A549 (cell line): ENCODE measurements around the gene CTU2. TPM values are rescaled to one million over a fixed set of nuclear protein-coding genes. Genes with fewer than 3 reads are reported as not detected.

Experiments
- ATAC-seq, 2 experiments: fragments of 200-7000 bp in 1 of 2; fragments of >200 bp in 1 of 2; cut with Nextera tagmentation in 1 of 2; cut with Tn5 transposase in 1 of 2; 3 replicates each; pipeline versions ENCODE4 v1.8.0 to v1.9.1; 2018 to 2020; ENCODE audit warnings: mild to moderate bottlenecking in 1 of 2, moderate library complexity in 1 of 2
- CTCF ChIA-PET: fragments of 300-600 bp; sonication (Branson Sonifier 250); formaldehyde crosslinking; extraction: SDS; loops from one replicate; lab custom pipeline; 2021; ENCODE audit warnings: antibody characterized with exemption, inconsistent platforms; lab: Yijun Ruan, JAX
- POLR2A ChIA-PET: fragments of 350-600 bp; formaldehyde crosslinking; extraction: SDS; loops from one replicate; lab custom pipeline; 2021; ENCODE audit warnings: antibody characterized with exemption, inconsistent platforms; lab: Yijun Ruan, JAX
- DNase-seq, 2 experiments: peaks; one replicate each; pipeline versions ENCODE4 v3.0.0 to v3.0.0-alpha.2; 2011 to 2016; ENCODE audit warnings: low read depth in 1 of 2, low spot score in 1 of 2
- FAIRE-seq: peaks from 2 replicates; lab custom pipeline; 2011; peaks lifted over from hg19 to GRCh38; lab: Jason Lieb, UNC
- H3K27ac ChIP-seq, 2 experiments: fragments of >200 bp; sonication (Bioruptor Twin); formaldehyde crosslinking; 3 replicates each; pipeline ENCODE4 v1.5.1; 2016 to 2017
- H3K4me1 ChIP-seq: fragments of >200 bp; sonication (Bioruptor Twin); formaldehyde crosslinking; 3 replicates; pipeline ENCODE4 v1.6.1; 2016
- H3K4me2 ChIP-seq: fragments of >200 bp; sonication (Bioruptor Twin); formaldehyde crosslinking; 3 replicates; pipeline ENCODE4 v1.6.1; 2016
- H3K4me3 ChIP-seq: fragments of >200 bp; sonication (Bioruptor Twin); formaldehyde crosslinking; 3 replicates; pipeline ENCODE4 v1.5.1; 2016
- H3K9me3 ChIP-seq: fragments of >200 bp; sonication (Bioruptor Twin); formaldehyde crosslinking; 3 replicates; pipeline ENCODE4 v1.6.1; 2016
- BHLHE40 ChIP-seq: IDR thresholded peaks from 2 replicates; pipeline ENCODE4 v1.6.1; 2012; ENCODE audit warnings: low read depth, low read length, inconsistent platforms
- CHD4 ChIP-seq: fragments of 200-600 bp; sonication (generic); IDR thresholded peaks from 2 replicates; pipeline ENCODE4 v1.6.1; 2016; ENCODE audit warnings: antibody characterized with exemption, mild to moderate bottlenecking, borderline replicate concordance
- ESRRA ChIP-seq: fragments of 150-350 bp; IDR thresholded peaks from 2 replicates; pipeline ENCODE4 v1.6.1; 2014; ENCODE audit warnings: mild to moderate bottlenecking, low read length, borderline replicate concordance
- FOSB ChIP-seq: fragments of 250-450 bp; sonication (Bioruptor Pico); IDR thresholded peaks from 2 replicates; pipeline ENCODE4 v1.5.0; 2020; ENCODE audit warnings: mild to moderate bottlenecking, moderate library complexity
- GATA3 ChIP-seq: IDR thresholded peaks from 2 replicates; pipeline ENCODE4 v1.6.1; 2012; ENCODE audit warnings: borderline replicate concordance
- JUNB ChIP-seq: fragments of >200 bp; sonication (Bioruptor Twin); formaldehyde crosslinking; IDR thresholded peaks from 2 replicates; pipeline ENCODE4 v1.6.1; 2016
- KDM1A ChIP-seq: fragments of 200-600 bp; sonication (generic); IDR thresholded peaks from 2 replicates; pipeline ENCODE4 v1.6.1; 2016; ENCODE audit warnings: low read depth, mild to moderate bottlenecking
- MAZ ChIP-seq: fragments of 150-350 bp; IDR thresholded peaks from 2 replicates; pipeline ENCODE4 v1.6.1; 2014; ENCODE audit warnings: antibody characterized with exemption, low read depth, low read length, borderline replicate concordance
- NR3C1 ChIP-seq: fragments of >200 bp; sonication (Bioruptor Twin); formaldehyde crosslinking; IDR thresholded peaks from 3 replicates; pipeline ENCODE4 v1.6.1; 2017
- PHF8 ChIP-seq: fragments of 200-600 bp; sonication (generic); IDR thresholded peaks from 2 replicates; pipeline ENCODE4 v1.6.1; 2016; ENCODE audit warnings: low read depth, mild to moderate bottlenecking, antibody characterized with exemption, moderate library complexity, borderline replicate concordance
- POLR2A ChIP-seq: IDR thresholded peaks from 2 replicates; pipeline ENCODE4 v1.6.1; 2012; ENCODE audit warnings: mild to moderate bottlenecking, low read length
- RCOR1 ChIP-seq: fragments of 150-350 bp; IDR thresholded peaks from 2 replicates; pipeline ENCODE4 v1.6.1; 2014; ENCODE audit warnings: antibody characterized with exemption, low read length, low read depth
- RFX5 ChIP-seq: fragments of 450-650 bp; IDR thresholded peaks from 2 replicates; pipeline ENCODE4 v1.7.1; 2014; ENCODE audit warnings: antibody characterized with exemption, mild to moderate bottlenecking, moderate library complexity
- RNF2 ChIP-seq: fragments of 200-600 bp; sonication (generic); IDR thresholded peaks from 2 replicates; pipeline ENCODE4 v1.6.1; 2016; ENCODE audit warnings: low read depth, mild to moderate bottlenecking, antibody characterized with exemption, moderate library complexity, borderline replicate concordance
- SREBF2 ChIP-seq: fragments of 450-650 bp; IDR thresholded peaks from 2 replicates; pipeline ENCODE4 v1.6.1; 2014; ENCODE audit warnings: mild to moderate bottlenecking, moderate library complexity
- TP53 ChIP-seq: fragments of 250-450 bp; sonication (Bioruptor Pico); IDR thresholded peaks from 2 replicates; pipeline ENCODE4 v1.5.0; 2021; ENCODE audit warnings: mild to moderate bottlenecking, moderate library complexity
- ZC3H11A ChIP-seq: fragments of 450-650 bp; IDR thresholded peaks from 2 replicates; pipeline ENCODE4 v1.6.1; 2014; ENCODE audit warnings: antibody characterized with exemption, mild to moderate bottlenecking
- ZFP36 ChIP-seq: fragments of 450-650 bp; IDR thresholded peaks from 2 replicates; pipeline ENCODE4 v1.6.1; 2014; ENCODE audit warnings: borderline replicate concordance; ENCODE audit not compliant: partially characterized antibody
- ZNF302 ChIP-seq: fragments of 250-450 bp; sonication (Bioruptor Pico); IDR thresholded peaks from 2 replicates; pipeline ENCODE4 v1.9.0; 2021; ENCODE audit warnings: inconsistent platforms, mild to moderate bottlenecking, moderate library complexity
- WGBS: methylation state at CpG from one replicate; pipeline ENCODE4 v1.1.6; 2017; ENCODE audit errors: missing lambda C conversion rate; 5-methylcytosine and 5-hydroxymethylcytosine counted together
- polyA plus RNA-seq, 4 experiments: library from polyadenylated mRNA; depleted of rRNA in 3 of 4; stranded (reverse); fragments of >200 nt; fragmentation: RNase III in 1 of 4; extraction: RNeasy Plus Mini Kit Qiagen cat#74134 plus additional on column Dnase treatment in 1 of 4; gene quantifications; 2 replicates in 3 of 4; 3 replicates in 1 of 4; pipeline ENCODE4 v1.2.3, GENCODE V29; 2011 to 2017
- TF ChIP-seq, protein P1 (sequence below): IDR thresholded peaks from 2 replicates; pipeline ENCODE4 v1.6.1; 2012
- TF ChIP-seq, protein P2 (sequence below): fragments of >200 bp; sonication (Bioruptor Twin); formaldehyde crosslinking; IDR thresholded peaks from 2 replicates; pipeline ENCODE4 v1.6.1; 2016
- TF ChIP-seq, protein P3 (sequence below): IDR thresholded peaks from 2 replicates; pipeline ENCODE4 v1.6.1; 2012
- TF ChIP-seq, protein P4 (sequence below): IDR thresholded peaks from 2 replicates; pipeline ENCODE4 v1.6.1; 2012; ENCODE audit warnings: low read depth, borderline replicate concordance
- TF ChIP-seq, protein P5 (sequence below): fragments of >200 bp; sonication (Bioruptor Twin); formaldehyde crosslinking; IDR thresholded peaks from 3 replicates; pipeline ENCODE4 v1.6.1; 2016

CTU2 gene
- polyA plus RNA-seq, 2 of the 4 experiments (the other 2 are of a cell fraction), result 16.4 to 21.8 TPM

DNA sequence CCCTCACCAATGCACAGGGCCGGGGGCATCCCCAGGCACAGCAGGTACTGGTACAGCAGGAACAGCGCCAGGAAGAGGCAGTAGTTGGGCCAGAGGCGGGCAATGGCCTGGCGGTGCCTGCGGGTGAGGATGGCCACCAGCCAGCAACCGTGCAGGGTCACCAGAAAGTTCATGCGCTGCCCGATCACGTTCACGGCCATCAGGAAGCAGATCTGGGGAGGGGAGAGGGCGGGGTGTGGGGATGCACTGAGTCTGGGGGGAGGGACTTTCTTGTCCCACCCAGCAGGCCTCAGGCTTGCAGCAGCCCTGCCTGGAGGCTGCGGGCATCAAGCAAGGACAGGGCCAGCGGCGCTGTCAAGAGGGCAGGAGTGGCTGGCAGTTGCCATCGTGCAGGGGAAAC lies 25.4 kb downstream of the CTU2 start:
- ChIA-PET POLR2A (no interaction called here), CTCF (interaction anchor here (0.9 to 21.2 kb wide), 2 partner anchors 14 to 27 kb away, joined by 3 to 596 read pairs; no protein-coding TSS in a partner anchor)
- WGBS, result 56% methylated on average over 6 of the region's 15 CpGs
- DNase-seq, result peak in 1 of 2 experiments; percentile 83
- Histone ChIP-seq H3K27ac (peak overlapping the region in 1 of 2 experiments; percentile 42; a peak in 1 of 6 replicates), H3K4me1 (peaks cover 11% of the 10 kb centered on the region), H3K4me2 (no peak overlapping the region), H3K9me3 (no peaks in the 10 kb centered on the region), H3K4me3 (no peak overlapping the region)
- no peak for FAIRE-seq
- peak; percentile 28 to 61; a peak in 3 of 6 replicates for ATAC-seq
- TF ChIP-seq MAZ (no peak), POLR2A (no peak), BHLHE40 (no peak), ESRRA (no peak)

DNA sequence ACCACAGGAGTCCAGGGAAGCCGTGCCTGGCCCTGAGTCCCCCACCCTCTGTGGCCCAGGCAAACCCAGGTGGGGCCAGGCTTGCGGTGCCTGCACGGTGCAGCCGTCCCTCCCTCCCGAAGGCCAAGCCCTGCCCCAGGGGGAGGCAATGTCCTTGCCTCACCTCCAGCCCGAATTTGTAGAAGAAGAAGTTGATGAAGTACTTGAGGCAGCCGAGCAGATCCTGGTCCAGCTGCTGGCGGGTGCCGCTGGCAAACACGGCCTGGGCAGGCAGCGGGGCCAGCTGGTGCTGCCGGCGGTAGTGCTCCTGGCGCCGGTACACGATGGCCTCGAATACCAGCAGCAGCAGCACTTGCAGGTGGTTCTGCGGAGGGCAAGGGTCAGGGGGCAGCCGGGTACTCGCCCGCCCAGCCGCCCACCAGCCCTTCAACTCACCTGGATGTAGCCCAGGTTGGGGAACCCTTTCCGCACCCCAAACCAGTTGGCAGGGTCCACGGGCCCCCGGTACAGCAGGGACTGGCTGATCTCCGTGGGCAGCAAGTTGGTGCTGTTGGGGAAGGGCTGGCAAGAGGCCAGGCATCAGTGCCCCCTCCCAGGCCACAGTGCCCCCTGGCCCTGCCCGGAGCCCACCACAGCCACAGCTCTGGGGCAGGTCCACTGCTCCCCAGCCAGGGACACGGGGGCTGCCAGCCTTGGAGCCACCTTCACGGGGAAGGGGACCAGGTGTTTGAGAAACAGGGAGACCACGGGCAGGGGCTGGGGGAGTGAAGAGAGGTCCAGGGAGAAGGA lies 26.1 kb downstream of the CTU2 start:
- ChIA-PET CTCF (interaction anchor here (0.9 to 21.2 kb wide), 2 partner anchors 15 to 26 kb away, joined by 3 to 596 read pairs; no protein-coding TSS in a partner anchor), POLR2A (no interaction called here)
- Histone ChIP-seq H3K4me2 (no peak overlapping the region), H3K9me3 (no peaks in the 10 kb centered on the region), H3K4me1 (peaks cover 11% of the 10 kb centered on the region), H3K4me3 (no peak overlapping the region), H3K27ac (peak overlapping the region in 1 of 2 experiments; percentile 14; a peak in 1 of 6 replicates)
- TF ChIP-seq, protein P1, sequence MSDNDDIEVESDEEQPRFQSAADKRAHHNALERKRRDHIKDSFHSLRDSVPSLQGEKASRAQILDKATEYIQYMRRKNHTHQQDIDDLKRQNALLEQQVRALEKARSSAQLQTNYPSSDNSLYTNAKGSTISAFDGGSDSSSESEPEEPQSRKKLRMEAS, result peak; percentile 11; the same call in 1 of the 2 replicates
- no peak for TF ChIP-seq MAZ
- FAIRE-seq (no peak), ATAC-seq (peak; percentile 23 to 73; a peak in 5 of 6 replicates), DNase-seq (peak; percentile 32 to 86)
- 88% methylated on average over 21 of the region's 30 CpGs for WGBS

DNA sequence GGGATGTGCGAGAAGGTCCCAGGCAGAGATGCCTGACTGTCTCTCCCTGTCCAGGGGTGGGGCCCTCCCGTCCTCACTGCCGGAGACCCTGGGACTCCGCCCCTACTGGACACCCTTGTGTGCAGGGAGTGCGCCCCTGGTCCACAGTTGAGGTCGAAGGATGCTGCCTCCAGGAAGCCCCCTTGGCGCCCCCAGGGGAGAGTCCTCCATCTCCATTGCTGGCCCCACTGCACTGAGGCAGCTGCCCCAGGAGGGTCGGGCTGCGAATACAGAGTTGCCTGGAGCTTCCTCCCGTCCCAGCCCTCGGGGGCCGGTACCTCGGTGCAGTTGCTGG lies 26.6 kb downstream of the CTU2 start:
- FAIRE-seq (no peak), ATAC-seq (peak in 1 of 2 experiments; percentile 16; a peak in 3 of 6 replicates), DNase-seq (no peak)
- Histone ChIP-seq H3K4me2 (no peak overlapping the region), H3K27ac (no peak overlapping the region), H3K4me3 (no peak overlapping the region), H3K9me3 (no peaks in the 10 kb centered on the region), H3K4me1 (peaks cover 11% of the 10 kb centered on the region)
- ChIA-PET POLR2A (no interaction called here), CTCF (interaction anchor here (21.2 kb wide), 1 partner anchor 26 kb away, joined by 596 read pairs; no protein-coding TSS in a partner anchor)
- WGBS, result 87% methylated on average over 10 of the region's 13 CpGs
- TF ChIP-seq ZC3H11A, result no peak
- TF ChIP-seq PHF8, result no peak
- TF ChIP-seq, protein P2, sequence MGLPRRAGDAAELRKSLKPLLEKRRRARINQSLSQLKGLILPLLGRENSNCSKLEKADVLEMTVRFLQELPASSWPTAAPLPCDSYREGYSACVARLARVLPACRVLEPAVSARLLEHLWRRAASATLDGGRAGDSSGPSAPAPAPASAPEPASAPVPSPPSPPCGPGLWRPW, result no peak
- TF ChIP-seq, protein P3, sequence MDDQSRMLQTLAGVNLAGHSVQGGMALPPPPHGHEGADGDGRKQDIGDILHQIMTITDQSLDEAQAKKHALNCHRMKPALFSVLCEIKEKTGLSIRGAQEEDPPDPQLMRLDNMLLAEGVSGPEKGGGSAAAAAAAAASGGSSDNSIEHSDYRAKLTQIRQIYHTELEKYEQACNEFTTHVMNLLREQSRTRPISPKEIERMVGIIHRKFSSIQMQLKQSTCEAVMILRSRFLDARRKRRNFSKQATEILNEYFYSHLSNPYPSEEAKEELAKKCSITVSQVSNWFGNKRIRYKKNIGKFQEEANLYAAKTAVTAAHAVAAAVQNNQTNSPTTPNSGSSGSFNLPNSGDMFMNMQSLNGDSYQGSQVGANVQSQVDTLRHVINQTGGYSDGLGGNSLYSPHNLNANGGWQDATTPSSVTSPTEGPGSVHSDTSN, result no peak
- no peak for TF ChIP-seq CHD4
- no peak for TF ChIP-seq FOSB (CRISPR knock-in tag)
- TF ChIP-seq ZNF302 (CRISPR knock-in tag), result no peak
- TF ChIP-seq GATA3, result no peak
- no peak for TF ChIP-seq RFX5
- no peak for TF ChIP-seq RNF2
- TF ChIP-seq, protein P4, sequence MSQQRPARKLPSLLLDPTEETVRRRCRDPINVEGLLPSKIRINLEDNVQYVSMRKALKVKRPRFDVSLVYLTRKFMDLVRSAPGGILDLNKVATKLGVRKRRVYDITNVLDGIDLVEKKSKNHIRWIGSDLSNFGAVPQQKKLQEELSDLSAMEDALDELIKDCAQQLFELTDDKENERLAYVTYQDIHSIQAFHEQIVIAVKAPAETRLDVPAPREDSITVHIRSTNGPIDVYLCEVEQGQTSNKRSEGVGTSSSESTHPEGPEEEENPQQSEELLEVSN, result no peak
- TF ChIP-seq KDM1A, result no peak
- no peak for TF ChIP-seq ZFP36
- TF ChIP-seq JUNB, result no peak
- TF ChIP-seq NR3C1, result no peak
- no peak for TF ChIP-seq RCOR1
- TF ChIP-seq, protein P5, sequence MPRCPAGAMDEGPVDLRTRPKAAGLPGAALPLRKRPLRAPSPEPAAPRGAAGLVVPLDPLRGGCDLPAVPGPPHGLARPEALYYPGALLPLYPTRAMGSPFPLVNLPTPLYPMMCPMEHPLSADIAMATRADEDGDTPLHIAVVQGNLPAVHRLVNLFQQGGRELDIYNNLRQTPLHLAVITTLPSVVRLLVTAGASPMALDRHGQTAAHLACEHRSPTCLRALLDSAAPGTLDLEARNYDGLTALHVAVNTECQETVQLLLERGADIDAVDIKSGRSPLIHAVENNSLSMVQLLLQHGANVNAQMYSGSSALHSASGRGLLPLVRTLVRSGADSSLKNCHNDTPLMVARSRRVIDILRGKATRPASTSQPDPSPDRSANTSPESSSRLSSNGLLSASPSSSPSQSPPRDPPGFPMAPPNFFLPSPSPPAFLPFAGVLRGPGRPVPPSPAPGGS, result no peak
- TF ChIP-seq SREBF2, result no peak
- TF ChIP-seq TP53 (CRISPR knock-in tag), result no peak
